ENCODE results near the gene SMARCC1.
A peak's percentile ranks its signal among the peaks of the same experiment; 100 is the strongest.

The SMARCC1 gene

GRCh38 chr3:47588053-47588452 is 193.6 kb downstream of the SMARCC1 start:
- peaks cover 11% of the 10 kb centered on the region for H3K36me3 ChIP-seq (ENCODE audit: insufficient read depth, low read length)
- no peaks in the 10 kb centered on the region for H3K9me3 ChIP-seq (ENCODE audit: control insufficient read depth, insufficient read depth, low read length)
- H3K4me1 ChIP-seq (ENCODE audit: insufficient read depth, low read length) = peaks cover 8% of the 10 kb centered on the region; the same call in 1 of the 2 replicates
- H3K9ac ChIP-seq (ENCODE audit: low read depth, low read length) = no peak overlapping the region

GRCh38 chr3:47586746-47587145 is 194.9 kb downstream of the SMARCC1 start:
- Histone ChIP-seq H3K9ac (ENCODE audit: low read depth, low read length) (no peak overlapping the region), H3K4me1 (ENCODE audit: insufficient read depth, low read length) (peaks cover 8% of the 10 kb centered on the region; the same call in 1 of the 2 replicates), H3K36me3 (ENCODE audit: insufficient read depth, low read length) (peaks cover 11% of the 10 kb centered on the region), H3K9me3 (ENCODE audit: control insufficient read depth, insufficient read depth, low read length) (no peaks in the 10 kb centered on the region)

- Histone ChIP-seq H3K9ac (ENCODE audit: low read depth, low read length) (no peak overlapping the region), H3K9me3 (ENCODE audit: control insufficient read depth, insufficient read depth, low read length) (no peaks in the 10 kb centered on the region), H3K36me3 (ENCODE audit: insufficient read depth, low read length) (peaks cover 5% of the 10 kb centered on the region), H3K4me1 (ENCODE audit: insufficient read depth, low read length) (peaks cover 8% of the 10 kb centered on the region; the same call in 1 of the 2 replicates)
Measured at GRCh38 chr3:47583320-47584075, 198.2 kb downstream of the SMARCC1 start.

GRCh38 chr3:47581835-47582234 is 199.9 kb downstream of the SMARCC1 start:
- peaks cover 3% of the 10 kb centered on the region for H3K36me3 ChIP-seq (ENCODE audit: insufficient read depth, low read length)
- no peaks in the 10 kb centered on the region for H3K9me3 ChIP-seq (ENCODE audit: control insufficient read depth, insufficient read depth, low read length)
- peaks cover 8% of the 10 kb centered on the region for H3K4me1 ChIP-seq (ENCODE audit: insufficient read depth, low read length)
- no peak overlapping the region for H3K9ac ChIP-seq (ENCODE audit: low read depth, low read length)

DNA sequence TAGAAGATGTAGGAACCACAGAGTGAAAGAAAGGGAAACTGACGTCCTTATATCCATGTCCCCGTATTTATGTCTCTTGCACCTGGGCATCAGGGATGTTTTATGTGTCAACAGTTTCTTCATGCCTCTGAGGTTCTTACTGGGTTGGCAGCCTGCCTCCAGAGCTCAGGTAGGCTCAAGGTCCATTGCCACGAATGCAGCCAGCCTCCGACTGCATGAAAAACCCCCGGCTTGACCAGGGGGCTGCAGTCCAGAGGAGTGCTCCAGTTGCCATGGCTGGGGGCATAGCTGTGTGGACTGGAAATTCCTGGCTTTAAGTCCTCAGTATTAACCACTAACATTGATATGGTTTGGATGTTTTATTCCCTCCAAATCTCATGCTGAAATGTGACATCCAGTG is 200.3 kb downstream of the SMARCC1 start:
- H3K9ac ChIP-seq (ENCODE audit: low read depth, low read length) = no peak overlapping the region
- peaks cover 3% of the 10 kb centered on the region for H3K36me3 ChIP-seq (ENCODE audit: insufficient read depth, low read length)
- peaks cover 8% of the 10 kb centered on the region for H3K4me1 ChIP-seq (ENCODE audit: insufficient read depth, low read length)
- H3K9me3 ChIP-seq (ENCODE audit: control insufficient read depth, insufficient read depth, low read length) = no peaks in the 10 kb centered on the region

DNA sequence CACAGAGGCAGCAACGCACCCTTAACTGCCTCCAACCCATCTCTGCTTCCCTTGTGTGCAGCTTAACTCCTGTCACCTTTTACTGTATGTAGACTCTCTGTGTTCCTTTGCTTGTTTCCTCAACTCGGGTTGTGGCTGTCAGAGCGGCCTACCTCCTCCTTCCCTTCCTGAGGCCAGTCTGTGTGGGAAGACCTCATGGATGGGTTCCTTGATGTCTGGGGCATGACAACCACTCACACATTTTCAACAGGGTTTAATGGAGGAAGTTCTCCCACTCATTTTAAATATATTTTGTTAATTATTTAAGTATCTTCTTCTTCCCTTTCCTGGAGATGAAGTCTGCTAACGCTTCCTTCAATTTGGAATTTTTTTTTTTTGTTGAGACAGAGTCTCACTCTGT is 201.2 kb downstream of the SMARCC1 start:
- peaks cover 8% of the 10 kb centered on the region for H3K4me1 ChIP-seq (ENCODE audit: insufficient read depth, low read length)
- H3K9ac ChIP-seq (ENCODE audit: low read depth, low read length) = no peak overlapping the region
- peaks cover under 1% of the 10 kb centered on the region; the same call in 1 of the 2 replicates for H3K36me3 ChIP-seq (ENCODE audit: insufficient read depth, low read length)
- H3K9me3 ChIP-seq (ENCODE audit: control insufficient read depth, insufficient read depth, low read length) = no peaks in the 10 kb centered on the region

DNA sequence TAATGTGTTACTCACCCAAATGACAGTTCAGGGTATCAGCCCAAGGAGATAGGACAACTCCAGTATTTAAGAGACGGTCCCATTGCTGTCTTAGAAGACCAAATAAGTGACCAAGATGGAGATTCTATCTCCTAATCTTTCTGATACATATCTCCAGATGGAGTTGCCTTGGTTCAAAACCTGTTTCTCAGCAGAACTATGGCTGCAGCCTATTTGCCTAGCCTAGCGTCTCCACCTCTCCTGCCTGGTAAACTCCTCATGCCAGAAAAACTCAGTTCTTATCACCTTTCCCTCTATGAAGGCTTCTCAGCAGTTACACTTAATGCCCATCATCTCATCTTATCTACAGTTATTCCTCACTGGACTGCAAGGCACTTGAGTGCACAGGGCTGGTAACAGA is 201.8 kb downstream of the SMARCC1 start:
- peaks cover 8% of the 10 kb centered on the region for H3K4me1 ChIP-seq (ENCODE audit: insufficient read depth, low read length)
- no peak overlapping the region; the same call in 1 of the 2 replicates for H3K9ac ChIP-seq (ENCODE audit: low read depth, low read length)
- H3K36me3 ChIP-seq (ENCODE audit: insufficient read depth, low read length) = no peaks in the 10 kb centered on the region
- no peaks in the 10 kb centered on the region for H3K9me3 ChIP-seq (ENCODE audit: control insufficient read depth, insufficient read depth, low read length)

GRCh38 chr3:47578691-47579632 is 202.7 kb downstream of the SMARCC1 start, which contains the start of gene CSPG5:
TSS of gene CSPG5 (minus strand) at chr3:47578865. CDS start at chr3:47578693, 172 bp downstream.
- Histone ChIP-seq H3K36me3 (ENCODE audit: insufficient read depth, low read length) (no peaks in the 10 kb centered on the region), H3K4me1 (ENCODE audit: insufficient read depth, low read length) (peaks cover 5% of the 10 kb centered on the region), H3K9me3 (ENCODE audit: control insufficient read depth, insufficient read depth, low read length) (no peaks in the 10 kb centered on the region), H3K9ac (ENCODE audit: low read depth, low read length) (peak within 1 kb of the TSS; percentile 50; the same call in 1 of the 2 replicates)

DNA sequence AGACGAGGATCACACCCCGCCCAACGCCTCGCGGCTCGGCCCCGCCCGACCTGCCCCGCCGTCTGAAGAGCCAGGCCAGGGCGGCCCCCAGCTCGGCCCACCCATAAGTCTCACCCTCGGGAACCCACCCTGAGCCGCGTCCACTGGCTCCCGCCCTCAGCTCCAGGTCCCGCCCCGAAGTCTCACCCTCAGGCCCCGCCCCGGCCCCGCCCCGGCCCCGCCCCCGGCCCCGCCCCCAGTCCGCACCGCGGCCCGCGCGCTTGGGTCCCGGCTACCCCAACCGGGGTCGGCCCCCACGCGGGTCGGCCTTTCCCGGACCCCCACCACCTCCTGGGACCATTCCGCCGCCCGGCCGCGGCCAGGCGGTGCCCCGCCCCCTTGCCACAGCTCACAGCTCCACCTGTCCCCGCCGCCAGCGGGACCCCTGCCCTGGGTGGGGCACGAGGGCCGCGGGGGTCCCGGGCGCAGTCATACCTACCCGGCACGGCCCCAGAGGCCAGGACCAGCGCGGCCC is 203.5 kb downstream of the SMARCC1 start:
- no peaks in the 10 kb centered on the region for H3K9me3 ChIP-seq (ENCODE audit: control insufficient read depth, insufficient read depth, low read length)
- peak overlapping the region; percentile 44; the same call in 1 of the 2 replicates for H3K9ac ChIP-seq (ENCODE audit: low read depth, low read length)
- no peaks in the 10 kb centered on the region for H3K36me3 ChIP-seq (ENCODE audit: insufficient read depth, low read length)
- no peaks in the 10 kb centered on the region; the same call in 1 of the 2 replicates for H3K4me1 ChIP-seq (ENCODE audit: insufficient read depth, low read length)

GRCh38 chr3:47577583-47578118 is 204.0 kb downstream of the SMARCC1 start:
- peak overlapping the region; percentile 44; the same call in 1 of the 2 replicates for H3K9ac ChIP-seq (ENCODE audit: low read depth, low read length)
- H3K4me1 ChIP-seq (ENCODE audit: insufficient read depth, low read length) = no peaks in the 10 kb centered on the region; the same call in 1 of the 2 replicates

DNA sequence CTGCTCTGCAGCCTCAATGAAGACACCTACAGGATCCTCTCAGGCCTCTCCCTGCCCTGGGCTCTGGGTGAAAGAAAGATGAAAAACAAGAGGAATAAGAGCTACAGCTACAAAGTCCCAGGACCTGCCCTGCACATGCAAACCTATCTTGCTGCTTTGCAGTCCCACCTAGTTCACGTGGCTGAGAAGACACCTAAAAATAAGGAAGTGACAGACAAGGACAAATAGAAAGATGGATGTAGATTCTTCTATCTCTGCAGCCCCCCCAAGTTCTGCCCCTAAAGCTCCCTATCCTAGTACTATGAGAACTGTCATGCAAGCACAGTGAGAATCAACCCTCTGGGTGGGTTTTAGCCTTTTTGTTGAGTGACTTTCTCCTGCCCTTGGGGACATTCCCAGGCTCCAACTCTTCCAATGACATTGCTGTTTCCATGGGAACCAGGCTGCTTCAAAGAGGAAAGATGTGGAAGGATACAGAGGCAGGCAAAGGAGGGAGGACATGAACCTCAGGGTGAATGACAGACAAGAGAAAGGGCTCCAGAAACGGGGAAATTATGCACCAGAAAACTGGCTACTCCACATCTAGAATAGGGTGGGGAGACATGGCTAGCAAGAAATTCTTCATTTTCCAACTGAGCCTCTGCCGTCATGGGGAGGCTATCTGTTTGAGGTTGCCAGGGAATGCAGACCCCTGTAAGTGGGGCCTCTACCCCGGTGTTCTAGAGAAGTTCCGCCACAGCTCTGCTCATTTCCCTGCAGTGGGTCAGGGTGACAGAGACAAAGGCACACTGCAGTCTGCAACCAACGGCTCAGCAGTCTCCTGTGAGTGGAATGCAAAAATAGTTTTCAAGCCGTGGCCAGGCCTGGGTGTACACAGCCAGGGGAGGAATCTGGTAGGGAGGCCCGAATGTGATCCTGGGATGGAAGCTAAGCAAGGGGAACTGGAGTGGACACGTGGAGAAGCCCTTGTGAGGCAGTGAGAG is 208.2 kb downstream of the SMARCC1 start:
- Histone ChIP-seq H3K36me3 (ENCODE audit: insufficient read depth, low read length) (no peaks in the 10 kb centered on the region), H3K9ac (ENCODE audit: low read depth, low read length) (no peak overlapping the region), H3K4me1 (ENCODE audit: insufficient read depth, low read length) (no peaks in the 10 kb centered on the region; the same call in 1 of the 2 replicates), H3K9me3 (ENCODE audit: control insufficient read depth, insufficient read depth, low read length) (no peaks in the 10 kb centered on the region)

More at GRCh38 chr3:47577583-47578118, 204.0 kb downstream of the SMARCC1 start:
- Histone ChIP-seq H3K9me3 (ENCODE audit: control insufficient read depth, insufficient read depth, low read length) (no peaks in the 10 kb centered on the region), H3K36me3 (ENCODE audit: insufficient read depth, low read length) (no peaks in the 10 kb centered on the region)

- no peaks in the 10 kb centered on the region for H3K4me1 ChIP-seq (ENCODE audit: insufficient read depth, low read length)
- no peaks in the 10 kb centered on the region for H3K9me3 ChIP-seq (ENCODE audit: control insufficient read depth, insufficient read depth, low read length)
- no peak overlapping the region for H3K9ac ChIP-seq (ENCODE audit: low read depth, low read length)
- H3K36me3 ChIP-seq (ENCODE audit: insufficient read depth, low read length) = no peaks in the 10 kb centered on the region
Measured at GRCh38 chr3:47571391-47572175, 210.1 kb downstream of the SMARCC1 start.
